ENCODE measurements around the gene C15orf39.
A peak's percentile ranks its signal among the peaks of the same experiment; 100 is the strongest.

Gene C15orf39

GRCh38 chr15:75201616-75202250, at the start of gene C15orf39 (continued):
- TF ChIP-seq OVOL3 (tag by site-specific recombination; IDR thresholded peaks at IDR 0.05) (peak; percentile 55; the same call in 1 of the 2 replicates), KLF1 (tag by site-specific recombination; IDR thresholded peaks at IDR 0.05) (peak; percentile 75), ZNF2 (tag by site-specific recombination; IDR thresholded peaks at IDR 0.05) (0 out of 2 replicates have a peak, but pooled peaks have one; percentile 42), ZNF830 (tag by site-specific recombination; IDR thresholded peaks at IDR 0.05; ENCODE audit: low read depth) (no peak), KLF7 (tag by site-specific recombination; IDR thresholded peaks at IDR 0.05; ENCODE audit: borderline replicate concordance) (peak; percentile 67; the same call in 1 of the 2 replicates), GLI2 (tag by site-specific recombination; IDR thresholded peaks at IDR 0.05; ENCODE audit: borderline replicate concordance, low read depth) (no peak), ZNF510 (tag by site-specific recombination; IDR thresholded peaks at IDR 0.05; ENCODE audit: insufficient replicate concordance) (no peak), ZNF580 (tag by site-specific recombination; IDR thresholded peaks at IDR 0.05) (peak; percentile 87), ZBTB1 (tag by site-specific recombination; IDR thresholded peaks at IDR 0.05) (peak; percentile 97), GLIS2 (tag by site-specific recombination; IDR thresholded peaks at IDR 0.05) (peak; percentile 41; the same call in 1 of the 2 replicates), ZSCAN30 (tag by site-specific recombination; IDR thresholded peaks at IDR 0.05) (peak; percentile 96), ZNF629 (tag by site-specific recombination; IDR thresholded peaks at IDR 0.05) (peak; percentile 53), ZBTB26 (tag by site-specific recombination; optimal IDR thresholded peaks at IDR 0.05) (peak; percentile 72), KLF17 (tag by site-specific recombination; IDR thresholded peaks at IDR 0.05) (0 out of 2 replicates have a peak, but pooled peaks have one; percentile 25), HIC1 (tag by site-specific recombination; IDR thresholded peaks at IDR 0.05) (peak; percentile 80), ZNF76 (tag by site-specific recombination; IDR thresholded peaks at IDR 0.05; ENCODE audit: borderline replicate concordance, low read depth) (peak; percentile 61; the same call in 1 of the 2 replicates), KLF9 (tag by site-specific recombination; IDR thresholded peaks at IDR 0.05; ENCODE audit: low read depth) (peak; percentile 84), KLF8 (tag by site-specific recombination; IDR thresholded peaks at IDR 0.05) (peak; percentile 93), ZNF571 (tag by site-specific recombination; IDR thresholded peaks at IDR 0.05) (no peak), SP3 (tag by site-specific recombination; IDR thresholded peaks at IDR 0.05) (peak; percentile 68; the same call in 1 of the 2 replicates), ZSCAN18 (tag by site-specific recombination; IDR thresholded peaks at IDR 0.05) (0 out of 2 replicates have a peak, but pooled peaks have one; percentile 15), ZNF23 (tag by site-specific recombination; IDR thresholded peaks at IDR 0.05; ENCODE audit: borderline replicate concordance) (no peak), ZNF704 (tag by site-specific recombination; IDR thresholded peaks at IDR 0.05) (no peak), ZNF660 (tag by site-specific recombination; IDR thresholded peaks at IDR 0.05) (peak; percentile 94), ZNF433 (tag by site-specific recombination; IDR thresholded peaks at IDR 0.05; ENCODE audit: low read depth) (no peak), ZFP37 (tag by site-specific recombination; IDR thresholded peaks at IDR 0.05) (no peak), CTCF (tag by site-specific recombination; IDR thresholded peaks at IDR 0.05) (peak; percentile 79), ZBTB48 (tag by site-specific recombination; IDR thresholded peaks at IDR 0.05) (no peak), REPIN1 (tag by site-specific recombination; IDR thresholded peaks at IDR 0.05; ENCODE audit: low read depth) (0 out of 2 replicates have a peak, but pooled peaks have one; percentile 38), ZNF610 (tag by site-specific recombination; IDR thresholded peaks at IDR 0.05; ENCODE audit: borderline replicate concordance) (peak; percentile 38; the same call in 1 of the 2 replicates)

Measured in HEK293 (cell line).